SW 1271 (cell line): ENCODE data around the gene KLHL35.

Experiments
- DNase-seq, 2 experiments: peaks; one replicate each; lab custom pipeline; 2025; lab: John Stamatoyannopoulos, UW

The KLHL35 gene, protein sequence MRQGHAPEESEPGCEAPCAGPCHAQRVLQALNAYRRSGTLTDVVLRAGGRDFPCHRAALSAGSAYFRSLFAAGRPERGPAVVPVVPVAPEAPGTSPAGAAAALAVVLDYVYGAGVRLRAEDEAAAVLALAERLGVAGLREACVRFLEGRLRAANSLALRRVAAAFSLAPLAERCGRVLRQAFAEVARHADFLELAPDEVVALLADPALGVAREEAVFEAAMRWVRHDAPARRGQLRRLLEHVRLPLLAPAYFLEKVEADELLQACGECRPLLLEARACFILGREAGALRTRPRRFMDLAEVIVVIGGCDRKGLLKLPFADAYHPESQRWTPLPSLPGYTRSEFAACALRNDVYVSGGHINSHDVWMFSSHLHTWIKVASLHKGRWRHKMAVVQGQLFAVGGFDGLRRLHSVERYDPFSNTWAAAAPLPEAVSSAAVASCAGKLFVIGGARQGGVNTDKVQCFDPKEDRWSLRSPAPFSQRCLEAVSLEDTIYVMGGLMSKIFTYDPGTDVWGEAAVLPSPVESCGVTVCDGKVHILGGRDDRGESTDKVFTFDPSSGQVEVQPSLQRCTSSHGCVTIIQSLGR

DNA sequence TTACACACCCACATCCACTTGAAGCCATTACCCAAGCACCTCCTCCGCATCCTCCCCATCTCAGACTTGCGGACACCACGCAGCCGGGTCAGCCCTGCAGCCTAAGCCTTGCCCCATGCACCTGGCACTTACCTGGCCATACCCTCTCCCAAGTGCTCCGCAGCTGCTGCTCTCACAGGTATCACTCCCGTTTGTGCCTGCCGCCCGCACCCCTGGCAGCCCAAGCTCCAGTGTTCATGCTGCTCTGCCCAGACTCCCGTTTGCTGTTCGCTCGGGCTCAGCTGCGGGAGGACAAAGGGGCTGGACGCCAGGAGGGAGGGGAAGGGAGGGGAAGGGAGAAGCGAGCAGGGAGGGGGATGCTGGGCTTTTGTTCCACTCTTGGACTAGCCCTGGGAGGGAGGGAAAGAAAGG lies at the start of gene KLHL35:
KLHL35 (minus strand) TSS at position 293 of the 411 bp plus-strand sequence. CDS start 2,574 bp downstream, outside the sequence.
- DNase-seq = no peak

DNA sequence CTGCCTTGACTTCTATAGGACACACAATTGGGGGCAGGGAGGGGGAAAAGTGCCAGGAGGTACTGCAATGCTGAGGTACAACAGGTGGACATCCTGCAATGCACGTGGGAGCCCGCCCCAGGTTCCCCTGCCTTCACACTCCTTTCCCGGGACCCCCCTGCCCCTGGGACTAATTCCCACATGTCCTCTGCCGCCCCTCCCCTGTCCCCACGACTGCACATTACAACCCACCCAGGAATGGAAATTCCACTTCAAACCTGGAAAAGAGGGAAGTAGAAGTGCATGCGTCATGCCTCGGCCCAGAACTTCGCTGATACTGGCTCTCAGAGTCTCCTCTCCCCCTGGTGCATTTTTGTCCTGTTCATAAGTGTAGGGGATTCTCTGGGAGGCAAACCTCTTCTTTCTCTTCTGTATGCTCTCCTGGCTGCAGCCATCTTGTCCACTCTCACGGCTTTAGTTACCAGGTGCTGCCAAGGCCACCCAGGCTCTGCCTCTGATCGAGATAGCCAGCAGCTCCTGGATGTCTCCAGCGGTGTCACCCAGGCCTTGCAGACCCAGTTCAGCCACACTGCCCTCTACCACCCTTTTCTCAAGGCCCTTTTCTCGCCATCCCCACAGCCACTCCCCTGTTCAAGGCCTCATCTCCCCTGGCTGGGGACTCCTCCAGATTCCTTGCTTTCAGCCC lies 49.1 kb upstream of the KLHL35 start:
- no peak for DNase-seq

DNA sequence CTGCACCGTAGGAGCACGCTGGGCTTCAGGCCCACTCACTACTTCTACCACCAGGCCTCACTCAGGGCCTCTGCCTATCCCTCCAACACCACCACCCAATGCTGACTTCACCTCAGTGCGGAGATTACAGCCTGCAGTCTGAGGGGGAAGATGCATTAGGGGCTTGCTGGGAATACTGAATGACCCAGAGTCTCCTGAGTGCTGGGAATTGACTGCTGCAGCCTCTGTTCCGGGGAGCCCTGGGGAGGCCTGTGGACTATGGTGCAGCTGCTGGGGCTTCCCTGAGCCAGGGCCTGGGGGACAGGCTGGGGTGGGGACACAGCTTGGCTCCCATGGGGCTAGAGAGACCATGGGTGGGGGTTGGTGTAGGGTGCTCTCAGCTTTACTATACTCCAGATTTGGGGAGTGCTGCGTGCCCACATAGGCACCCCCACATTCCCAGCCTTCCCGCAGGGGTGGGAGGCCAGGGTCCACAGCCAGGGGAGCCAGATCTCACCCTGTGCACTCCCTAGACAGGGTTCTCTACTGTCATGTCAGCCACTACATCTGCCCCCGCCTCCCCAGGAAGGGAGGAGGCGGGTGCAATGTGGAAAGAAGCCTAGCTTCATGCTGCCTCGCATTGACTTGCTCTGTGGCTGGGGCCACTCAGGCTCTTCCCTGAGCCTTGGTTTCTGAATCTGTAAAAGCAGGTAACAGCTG lies 48.4 kb upstream of the KLHL35 start:
- DNase-seq = no peak

DNA sequence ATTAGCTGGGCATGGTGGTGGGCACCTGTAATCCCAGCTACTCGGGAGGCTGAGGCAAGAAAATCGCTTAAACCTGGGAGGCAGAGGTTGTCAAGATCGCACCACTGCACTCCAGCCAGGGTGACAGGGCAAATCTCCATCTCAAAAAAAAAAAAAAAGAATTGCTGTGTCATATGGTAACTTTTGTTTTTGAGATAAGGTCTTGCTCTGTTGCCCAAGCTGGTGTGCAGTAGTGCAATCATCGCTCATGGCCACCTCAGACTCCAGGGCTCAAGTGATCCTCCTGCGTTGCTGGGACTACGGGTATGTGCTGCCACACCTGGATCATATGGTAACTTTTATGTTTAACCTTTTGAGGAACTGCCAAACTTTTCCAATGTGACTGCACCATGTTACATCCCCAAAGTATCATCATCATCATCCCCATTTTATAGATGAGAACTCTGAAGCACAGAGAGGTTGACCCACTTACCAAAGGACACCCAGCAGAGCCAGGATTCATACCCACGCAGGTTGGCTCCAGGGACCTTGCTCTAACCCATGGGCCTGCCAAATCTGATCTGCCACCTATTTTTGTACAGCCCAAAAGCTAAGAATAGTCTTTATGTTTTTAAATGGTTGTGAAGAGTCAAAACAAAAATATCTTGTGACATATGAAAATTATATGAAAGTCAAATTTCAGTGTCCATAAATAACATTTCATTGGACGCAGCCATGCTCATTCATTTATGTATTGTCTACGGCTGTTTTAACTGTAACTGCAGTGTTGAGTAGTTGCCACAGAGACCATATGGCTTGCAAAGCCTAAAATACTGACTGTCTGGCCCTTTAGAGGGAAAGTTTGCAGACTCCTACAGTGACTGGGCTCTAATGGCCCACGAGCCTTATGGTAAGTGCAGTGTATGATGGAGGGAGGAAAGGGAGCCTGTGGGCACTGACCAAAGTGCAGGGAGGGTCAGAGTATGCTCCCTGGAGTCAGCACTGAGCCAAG lies 47.5 kb upstream of the KLHL35 start:
- no peak for DNase-seq

DNA sequence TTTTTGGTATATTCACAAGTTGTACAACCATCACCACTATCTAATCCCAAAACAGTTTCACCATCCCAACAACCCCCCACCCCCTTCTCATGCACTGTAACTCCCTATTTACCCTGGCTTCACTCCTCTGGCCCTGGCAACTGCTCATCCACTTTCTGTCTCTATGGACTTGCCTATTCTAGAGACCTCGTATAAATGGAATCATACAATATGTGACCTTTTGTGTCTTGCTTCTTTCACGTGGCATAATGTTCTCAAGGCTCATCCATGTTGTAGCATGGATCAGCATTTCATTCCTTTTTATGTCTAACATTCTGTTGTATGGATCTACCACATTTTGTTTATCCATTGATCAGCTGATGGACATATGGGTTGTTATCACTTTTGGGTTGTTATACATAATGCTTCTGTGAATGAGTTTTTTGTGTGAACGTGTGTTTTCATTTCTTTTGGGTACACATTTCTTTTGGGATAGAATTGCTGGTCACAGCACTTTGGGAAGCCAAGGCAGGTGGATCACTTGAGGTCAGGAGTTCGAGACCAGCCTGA lies 46.7 kb upstream of the KLHL35 start:
- no peak for DNase-seq

DNA sequence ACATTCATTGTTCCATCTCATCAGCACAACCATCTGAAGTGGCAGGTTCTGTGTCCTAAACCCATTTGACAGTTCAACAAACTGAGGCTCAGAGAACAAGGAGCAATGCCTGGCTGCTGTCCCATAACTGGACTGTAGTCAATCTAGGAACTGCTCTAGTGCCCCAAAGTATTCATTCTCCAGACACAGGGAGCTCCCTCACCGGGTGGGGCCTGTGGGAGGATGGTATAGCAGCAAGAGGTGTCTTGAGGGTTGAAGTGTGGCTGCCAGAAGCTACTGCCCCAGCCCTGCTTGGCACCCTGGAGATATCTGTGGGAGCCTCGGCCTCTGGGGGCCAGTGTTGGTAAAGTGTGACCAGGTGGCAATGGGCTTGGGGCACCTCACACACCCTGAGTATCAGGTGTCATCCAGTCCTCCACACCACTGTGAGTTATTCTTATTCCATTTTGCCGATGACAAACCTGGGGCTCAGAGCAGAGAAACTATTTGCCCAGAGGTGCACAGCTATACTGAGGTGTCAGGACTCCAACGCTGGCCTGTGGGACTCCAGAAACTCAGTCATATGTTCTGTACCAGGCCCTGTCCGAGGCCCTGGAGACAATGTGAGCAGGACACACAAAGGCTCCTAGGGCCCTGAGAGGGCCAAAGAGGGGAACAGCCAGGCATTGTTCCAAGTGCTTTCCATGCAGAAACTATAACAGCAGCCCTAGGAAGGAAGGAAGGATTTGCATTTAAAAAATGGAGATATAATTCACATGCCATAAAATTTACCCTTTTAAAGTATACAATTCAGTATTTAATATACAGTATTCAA lies 46.0 kb upstream of the KLHL35 start:
- no peak for DNase-seq

DNA sequence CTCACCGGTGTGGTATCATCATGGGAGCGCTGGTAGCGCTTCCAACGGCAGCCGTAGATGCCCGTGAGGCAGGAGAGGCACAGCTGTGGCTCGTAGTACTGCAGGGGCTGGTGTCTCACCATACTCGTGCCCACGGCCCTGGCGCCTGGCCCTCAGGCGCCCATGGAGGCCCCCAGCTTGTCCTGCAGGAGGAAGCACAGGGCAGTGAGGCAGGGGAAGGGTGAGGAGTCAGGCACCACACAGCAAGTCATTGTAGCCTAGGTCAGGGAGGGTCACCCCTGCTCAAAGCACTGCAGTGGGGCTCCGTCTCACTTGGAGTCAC lies 44.6 kb upstream of the KLHL35 start:
- no peak for DNase-seq

DNA sequence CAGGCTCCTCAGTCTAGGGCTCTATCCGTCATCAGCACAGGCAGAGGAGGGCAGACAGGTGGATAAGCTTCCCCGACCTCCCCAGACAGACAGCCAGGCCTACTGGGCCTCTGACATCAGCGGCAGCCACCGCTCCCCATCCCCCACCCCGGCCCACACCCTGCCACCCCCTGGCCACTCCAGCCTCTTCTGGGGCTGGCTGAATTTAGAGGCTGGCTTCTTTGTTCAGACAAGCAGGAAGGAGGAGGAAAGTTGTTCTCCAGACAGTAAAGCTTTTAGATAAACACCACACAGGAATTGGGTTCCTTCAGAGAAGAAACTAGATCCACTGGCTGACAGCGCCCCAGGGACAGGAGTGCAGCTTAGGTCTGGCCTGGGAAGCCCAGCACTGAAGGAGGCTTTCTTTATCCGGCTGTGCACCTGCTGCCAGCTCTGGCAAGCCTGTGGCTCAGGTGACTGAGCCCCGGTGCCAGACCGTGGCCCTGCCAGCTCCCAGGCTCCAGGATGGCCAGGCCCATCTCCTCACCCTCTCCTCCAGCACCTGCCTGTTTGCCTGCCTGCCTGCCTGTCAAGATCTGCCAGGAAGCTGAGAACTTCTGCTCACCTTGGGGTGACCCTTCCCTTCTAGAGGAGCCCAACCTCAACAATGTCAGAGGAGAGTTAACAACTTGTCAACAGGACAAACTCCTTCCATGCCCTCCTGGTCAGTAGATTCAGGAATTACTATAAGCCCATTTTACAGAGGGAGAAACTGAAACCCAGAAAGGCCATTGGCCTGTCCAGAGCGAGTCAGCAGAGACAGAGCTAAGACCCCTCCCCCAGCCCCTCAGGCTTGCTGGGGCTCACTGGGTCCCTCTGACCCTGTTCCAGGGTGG lies 44.0 kb upstream of the KLHL35 start:
- no peak for DNase-seq

DNA sequence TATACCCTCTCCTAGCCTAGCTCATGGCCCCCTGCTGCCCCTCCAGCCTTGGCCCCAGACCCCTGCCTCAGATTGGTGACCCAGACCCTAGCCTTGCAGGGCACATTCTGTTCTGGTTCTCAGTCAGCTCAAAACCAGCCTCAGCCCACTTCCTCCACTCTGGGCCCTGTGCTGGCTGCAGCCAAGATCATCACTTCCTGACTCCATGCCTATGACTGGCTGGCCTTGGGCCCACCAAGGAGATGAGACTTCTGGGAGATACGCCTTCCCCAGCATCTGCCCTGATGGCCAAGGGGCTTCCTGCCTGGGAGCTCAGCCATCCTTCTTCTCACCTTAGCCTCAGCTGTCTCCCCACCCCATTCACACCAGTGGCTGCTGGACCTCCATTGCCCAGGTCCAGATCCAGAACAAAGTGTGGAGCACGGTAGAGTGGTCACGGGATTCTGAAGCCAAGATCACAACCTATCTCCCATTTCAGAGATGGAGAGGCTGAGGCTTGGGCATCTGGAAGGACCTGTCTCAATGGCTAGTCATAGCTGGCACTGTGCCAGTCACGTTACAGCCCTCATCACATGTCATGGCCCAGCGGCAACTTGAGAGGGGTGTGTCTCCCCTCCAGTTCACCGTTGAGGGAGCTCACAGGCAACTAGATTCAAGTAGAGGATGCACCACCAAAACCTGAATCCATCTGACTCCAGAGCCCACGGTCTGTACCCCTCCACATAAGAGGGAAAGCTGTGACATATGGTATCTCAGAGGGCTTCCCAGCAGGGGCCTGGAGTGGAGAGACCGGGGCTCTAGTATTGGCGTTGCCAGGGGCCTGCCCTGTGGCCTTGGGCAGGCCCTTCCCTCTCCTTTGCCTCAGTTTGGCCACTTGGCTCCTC lies 43.0 kb upstream of the KLHL35 start:
- no peak for DNase-seq

DNA sequence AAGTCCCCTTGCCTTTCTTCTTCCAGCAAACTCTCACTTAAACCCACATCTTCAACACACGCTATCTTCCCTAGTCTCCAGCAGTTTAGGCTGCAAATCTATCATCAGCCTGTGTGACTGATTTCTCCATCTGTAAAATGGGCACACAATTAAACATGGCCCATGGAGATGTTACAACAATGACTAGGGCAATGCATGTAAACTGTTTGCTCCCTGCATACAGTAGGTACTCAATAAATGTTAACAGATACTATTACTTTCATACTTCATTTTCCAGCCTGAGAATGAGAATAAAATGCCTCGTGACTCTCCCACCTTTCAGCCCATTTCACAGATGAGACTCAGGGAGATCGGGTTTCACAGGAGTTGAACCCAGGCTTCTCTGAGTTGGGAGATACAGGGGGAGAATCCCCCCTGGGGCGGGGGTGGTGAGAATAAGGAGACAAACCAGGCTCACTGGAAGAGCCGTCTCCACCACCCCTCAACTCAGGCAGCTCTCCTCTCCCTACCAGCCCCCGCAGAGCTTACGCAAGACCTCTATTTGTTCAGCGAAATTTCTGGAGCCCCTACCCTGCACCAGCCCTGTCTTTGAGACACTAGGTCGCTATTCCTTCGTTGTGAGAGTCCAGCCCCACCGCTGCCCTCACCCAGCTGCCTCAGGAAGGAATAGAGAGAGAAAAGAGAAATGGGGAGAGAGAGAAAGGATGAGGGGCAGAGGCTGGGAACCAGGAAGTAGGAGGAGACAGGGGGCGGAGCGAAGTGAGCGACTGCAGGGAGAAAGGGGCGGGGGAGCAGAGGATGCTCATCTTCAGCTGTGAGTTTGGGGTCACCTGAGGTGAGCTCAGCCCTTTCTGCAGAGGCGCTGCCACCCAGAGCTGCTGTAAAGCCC lies 42.1 kb upstream of the KLHL35 start:
- DNase-seq = no peak

DNA sequence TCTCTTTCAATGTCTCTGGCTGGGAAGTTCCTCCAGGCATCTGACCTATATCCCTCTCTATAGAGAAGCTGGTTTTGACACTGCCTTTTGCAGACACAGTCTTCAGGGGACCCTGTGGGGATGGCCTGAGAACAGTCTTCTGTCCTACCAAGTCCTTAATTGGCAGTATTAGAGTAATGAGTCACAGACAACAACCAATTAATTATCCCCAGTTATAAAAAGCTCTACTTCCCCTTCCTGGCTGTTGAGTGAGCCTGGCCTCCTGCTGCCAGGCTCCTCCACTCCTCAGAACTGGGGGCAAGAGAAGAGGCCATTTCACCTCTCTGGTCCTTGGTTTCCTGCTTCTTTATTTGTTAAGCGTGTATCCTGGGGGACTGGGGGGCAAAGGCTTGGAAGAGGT lies 41.2 kb upstream of the KLHL35 start:
- no peak for DNase-seq

DNA sequence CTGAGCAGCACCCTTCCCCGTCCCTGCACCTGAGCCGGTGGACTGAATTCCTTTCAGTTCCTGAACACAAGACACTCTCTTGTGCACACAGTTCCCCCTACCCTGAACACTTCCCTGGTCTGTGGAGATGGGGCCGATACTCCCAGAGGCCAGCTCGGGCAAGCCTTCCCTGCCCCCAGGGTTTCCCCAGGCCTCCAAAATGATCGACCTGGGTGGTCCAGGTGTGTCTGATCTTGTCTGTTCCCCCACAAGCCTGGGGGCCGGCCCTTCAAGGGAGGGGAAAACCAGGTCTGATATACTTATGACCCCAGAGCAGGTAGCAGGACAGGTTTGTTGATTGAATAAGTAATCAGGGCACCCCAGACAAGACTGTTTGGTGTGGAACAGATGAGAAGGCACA lies 40.7 kb upstream of the KLHL35 start:
- no peak for DNase-seq

DNA sequence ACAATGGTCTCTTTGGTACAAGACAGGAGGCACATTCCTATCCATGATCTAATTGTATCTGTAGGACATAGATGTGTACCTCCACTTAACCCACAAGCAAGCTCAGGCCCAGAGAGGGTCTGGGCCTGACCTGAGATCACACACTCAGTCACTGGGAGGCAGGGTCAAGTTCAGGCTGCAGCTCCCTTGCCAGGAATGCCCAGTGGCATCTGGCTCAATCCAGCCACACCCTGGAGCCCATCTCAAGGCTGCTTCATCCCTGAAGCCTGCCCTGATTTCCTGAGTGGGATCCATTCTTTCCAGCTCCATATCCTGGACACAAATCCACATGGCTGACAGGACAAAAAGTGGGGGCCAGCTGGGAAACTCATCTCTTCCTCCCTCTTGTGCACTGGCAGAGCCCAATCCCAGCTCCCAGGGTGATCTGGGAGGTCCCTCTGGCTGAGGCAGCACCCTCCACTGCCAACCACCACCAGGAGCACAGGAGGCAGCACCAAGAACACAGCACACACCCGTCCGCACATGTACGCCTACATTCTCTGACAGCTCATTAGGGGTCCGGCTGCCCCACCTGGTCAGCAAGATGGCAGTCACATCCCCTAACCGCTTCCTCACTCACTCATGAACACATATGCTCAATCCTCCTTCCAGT lies 39.2 kb upstream of the KLHL35 start:
- DNase-seq = no peak

DNA sequence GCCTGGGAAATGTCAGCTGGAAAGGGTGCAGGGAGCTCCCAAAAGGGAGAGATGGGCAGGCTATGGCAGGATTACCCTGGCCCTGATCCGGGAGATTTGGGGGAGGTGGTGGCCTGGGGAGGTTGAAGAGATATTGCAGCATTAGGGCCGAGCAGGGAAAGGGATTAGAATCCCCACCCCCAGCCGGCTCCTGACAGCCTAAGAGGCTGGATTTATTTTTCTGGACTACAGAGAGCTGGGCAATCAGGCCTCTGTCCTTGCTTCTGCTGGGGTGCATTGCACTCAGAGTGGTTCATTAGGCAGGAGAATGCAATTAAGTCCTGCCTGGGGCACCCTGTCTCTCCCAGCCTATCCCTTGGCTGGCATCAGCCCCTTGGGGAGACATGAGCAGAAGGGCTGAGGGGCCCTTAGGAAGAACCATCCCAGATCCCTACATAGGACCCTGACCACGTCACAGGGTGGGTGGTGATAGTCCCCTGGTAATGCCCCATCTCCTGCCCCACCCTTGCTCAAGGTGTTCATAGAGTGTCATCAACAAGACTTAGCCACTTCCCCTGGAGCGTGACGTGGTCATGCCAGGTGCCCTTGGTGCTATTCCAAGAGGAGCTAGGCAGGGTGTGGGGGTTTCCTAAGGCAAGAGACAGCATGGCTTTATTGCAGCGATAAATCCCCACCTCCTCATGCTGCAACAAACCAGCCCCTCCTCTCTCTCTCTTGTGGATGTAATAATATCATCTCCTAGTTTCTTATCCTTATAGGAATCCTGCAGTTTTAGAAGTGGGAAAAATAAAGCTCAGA lies 38.4 kb upstream of the KLHL35 start:
- DNase-seq = no peak

DNA sequence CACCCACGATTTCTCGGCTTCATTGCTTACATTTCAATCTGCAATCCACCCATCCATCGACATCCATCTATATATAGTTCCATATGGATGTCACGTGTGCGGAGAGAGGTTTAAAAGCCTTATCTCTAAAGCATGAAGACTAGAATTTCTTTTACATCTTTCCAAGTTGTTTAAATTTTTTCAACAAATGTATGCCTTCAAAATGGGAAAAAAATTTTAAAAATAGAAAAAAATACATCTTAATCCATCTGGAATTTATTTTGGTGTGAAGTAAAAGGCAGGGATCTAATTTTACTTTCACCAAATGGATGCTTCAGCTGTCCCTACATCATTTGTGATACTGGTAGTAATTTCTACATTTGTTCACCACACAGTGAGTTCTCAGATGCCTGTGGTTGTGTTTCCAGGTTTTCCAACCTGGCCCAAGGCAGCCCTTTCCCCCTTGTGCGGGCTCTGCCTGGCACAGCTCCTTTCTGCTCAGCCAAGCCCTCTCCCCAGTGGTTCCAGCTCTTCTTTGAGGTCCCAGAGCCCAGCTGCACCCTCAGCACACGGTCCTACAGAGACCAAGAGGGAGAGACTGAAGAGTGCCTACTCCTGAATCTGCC lies 37.6 kb upstream of the KLHL35 start:
- no peak for DNase-seq
